NCI-H1694 (cell line): Measurements from ENCODE around the gene KIF2A.

Source experiments
- DNase-seq: peaks from one replicate; lab custom pipeline; 2025; lab: John Stamatoyannopoulos, UW

KIF2A gene

DNA sequence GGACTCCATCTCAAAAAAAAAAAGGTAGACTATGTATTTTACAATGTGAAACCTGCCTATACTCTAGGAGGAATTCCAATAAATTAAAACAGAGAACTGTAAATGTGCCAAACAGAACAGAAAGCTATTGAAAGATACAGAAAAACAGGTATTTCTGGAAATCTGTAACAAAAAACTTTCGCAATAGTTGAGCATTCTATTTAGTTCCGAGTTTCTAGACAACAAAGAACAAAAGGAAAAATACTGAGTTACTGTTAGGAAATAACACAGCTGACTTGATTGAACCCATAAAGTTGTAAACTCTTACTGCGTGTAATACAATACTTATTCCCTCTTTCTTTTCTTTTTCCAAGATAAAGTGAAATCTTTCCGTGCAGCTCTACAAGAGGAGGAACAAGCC is 79.1 kb downstream of the KIF2A start:
- DNase-seq, result no peak

DNA sequence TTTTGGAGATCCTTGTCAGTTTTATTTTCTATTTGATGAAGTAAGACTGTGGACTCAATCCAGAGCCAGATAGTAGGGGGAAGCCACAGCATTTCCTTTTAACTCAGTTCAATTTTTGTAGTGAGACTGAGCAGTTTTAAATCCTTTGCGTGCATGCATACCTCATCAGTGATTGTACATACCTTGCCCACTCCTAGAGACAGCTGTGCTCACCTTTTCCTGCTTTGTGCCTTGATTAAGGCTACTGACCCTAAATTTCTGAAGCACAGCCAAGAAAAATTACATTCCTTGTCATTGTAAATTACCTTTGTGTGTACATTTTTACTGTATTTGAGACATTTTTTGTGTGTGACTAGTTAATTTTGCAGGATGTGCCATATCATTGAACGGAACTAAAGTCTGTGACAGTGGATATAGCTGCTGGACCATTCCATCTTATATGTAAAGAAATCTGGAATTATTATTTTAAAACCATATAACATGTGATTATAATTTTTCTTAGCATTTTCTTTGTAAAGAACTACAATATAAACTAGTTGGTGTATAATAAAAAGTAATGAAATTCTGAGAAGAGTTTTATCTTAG is 79.9 kb downstream of the KIF2A start:
- no peak for DNase-seq

DNA sequence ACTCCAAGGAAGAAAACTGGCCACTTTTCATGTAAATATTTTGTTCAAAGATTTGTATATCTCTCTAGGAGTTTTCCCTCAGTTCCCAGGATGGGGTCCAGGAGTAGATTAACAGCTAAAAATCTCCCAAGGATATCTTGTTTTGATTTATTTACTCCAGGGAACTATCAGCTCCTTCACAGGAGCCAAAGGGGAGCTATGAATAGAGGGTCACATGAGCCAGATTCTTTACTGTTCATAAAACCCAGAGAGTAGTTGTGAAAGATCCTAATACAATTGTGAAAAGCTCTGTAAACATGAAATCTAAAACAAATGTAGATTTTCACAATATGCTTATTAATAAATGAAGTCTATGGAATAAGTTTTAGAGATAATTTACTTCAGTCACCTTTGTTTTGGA is 80.8 kb downstream of the KIF2A start:
- no peak for DNase-seq

DNA sequence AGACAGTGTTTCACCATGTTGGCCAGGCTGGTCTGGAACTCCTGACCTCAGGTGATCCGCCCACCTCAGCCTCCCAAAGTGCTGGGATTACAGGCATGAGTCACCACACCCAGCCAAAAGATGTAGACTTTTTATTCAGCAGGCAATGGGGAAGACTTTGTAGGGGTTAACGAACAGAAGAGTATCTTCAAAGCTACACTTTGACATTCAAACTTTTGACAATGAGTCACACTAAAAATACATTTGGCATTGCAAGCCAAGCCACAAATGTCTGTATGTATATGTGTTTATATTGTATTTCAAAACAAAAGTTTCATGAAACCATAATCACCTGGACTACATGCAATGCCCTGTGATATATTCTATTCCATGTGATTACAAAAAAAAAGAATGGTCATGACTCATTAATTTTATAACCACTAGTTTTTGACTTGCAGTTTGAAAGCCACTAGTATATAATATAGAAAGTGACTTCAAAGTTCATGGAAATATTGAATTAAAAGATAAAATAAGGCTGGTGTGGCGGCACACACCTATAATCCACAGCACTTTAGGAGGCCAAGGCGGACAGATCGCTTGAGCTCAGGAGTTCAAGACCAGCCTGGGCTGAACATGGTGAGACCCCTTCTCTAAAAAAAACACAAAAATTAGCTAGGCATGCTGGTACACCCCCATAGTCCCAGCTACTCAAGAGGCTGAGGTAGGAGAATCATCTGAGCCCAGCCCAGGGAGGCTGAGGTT is 89.4 kb downstream of the KIF2A start:
- DNase-seq, result no peak

DNA sequence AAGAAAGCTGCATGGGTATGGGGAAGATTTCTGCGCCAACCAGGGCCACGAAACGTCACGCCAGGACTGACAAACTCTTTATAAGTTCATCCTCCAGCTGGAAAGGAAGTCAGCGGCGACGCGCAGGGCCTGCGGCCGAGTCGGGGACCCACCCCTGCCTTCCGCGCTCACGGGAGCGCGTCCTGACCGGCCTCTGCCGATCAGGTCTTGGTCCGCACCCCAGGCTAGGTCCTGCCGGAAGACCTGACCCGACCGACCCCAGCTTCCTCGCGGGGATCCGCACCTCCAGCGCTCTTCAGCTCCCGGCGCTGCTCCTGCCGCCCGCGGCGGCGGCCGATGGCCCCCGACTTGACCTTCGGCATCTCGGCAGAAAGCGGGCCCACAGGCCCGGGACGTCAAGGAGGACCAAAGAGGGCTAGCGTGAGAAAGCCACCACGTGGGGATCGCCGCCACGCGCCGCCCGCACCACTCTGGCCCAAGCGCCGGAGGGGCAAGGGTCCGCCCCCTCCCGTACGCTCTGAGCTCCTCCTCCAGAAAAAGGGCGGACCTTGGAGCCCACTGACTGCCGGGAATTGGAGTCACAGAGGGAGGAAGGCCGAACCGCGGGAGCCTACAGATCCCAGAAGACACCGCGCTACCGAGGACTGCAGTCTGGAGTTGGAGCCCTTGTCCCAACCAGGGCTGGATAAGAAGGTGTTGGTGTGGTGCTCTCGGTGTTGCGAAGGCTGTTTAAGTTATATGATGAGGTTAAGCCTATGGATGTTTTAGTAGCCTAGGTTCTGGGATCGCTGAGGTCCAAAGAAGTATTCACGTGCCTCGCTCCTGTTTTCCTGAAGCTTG is 97.6 kb downstream of the KIF2A start, which contains the start of gene DIMT1:
TSS of gene DIMT1 (minus strand) at position 495 of the 840 bp plus-strand sequence. CDS start at position 362, 133 bp downstream.
- peak; percentile 88 for DNase-seq

DNA sequence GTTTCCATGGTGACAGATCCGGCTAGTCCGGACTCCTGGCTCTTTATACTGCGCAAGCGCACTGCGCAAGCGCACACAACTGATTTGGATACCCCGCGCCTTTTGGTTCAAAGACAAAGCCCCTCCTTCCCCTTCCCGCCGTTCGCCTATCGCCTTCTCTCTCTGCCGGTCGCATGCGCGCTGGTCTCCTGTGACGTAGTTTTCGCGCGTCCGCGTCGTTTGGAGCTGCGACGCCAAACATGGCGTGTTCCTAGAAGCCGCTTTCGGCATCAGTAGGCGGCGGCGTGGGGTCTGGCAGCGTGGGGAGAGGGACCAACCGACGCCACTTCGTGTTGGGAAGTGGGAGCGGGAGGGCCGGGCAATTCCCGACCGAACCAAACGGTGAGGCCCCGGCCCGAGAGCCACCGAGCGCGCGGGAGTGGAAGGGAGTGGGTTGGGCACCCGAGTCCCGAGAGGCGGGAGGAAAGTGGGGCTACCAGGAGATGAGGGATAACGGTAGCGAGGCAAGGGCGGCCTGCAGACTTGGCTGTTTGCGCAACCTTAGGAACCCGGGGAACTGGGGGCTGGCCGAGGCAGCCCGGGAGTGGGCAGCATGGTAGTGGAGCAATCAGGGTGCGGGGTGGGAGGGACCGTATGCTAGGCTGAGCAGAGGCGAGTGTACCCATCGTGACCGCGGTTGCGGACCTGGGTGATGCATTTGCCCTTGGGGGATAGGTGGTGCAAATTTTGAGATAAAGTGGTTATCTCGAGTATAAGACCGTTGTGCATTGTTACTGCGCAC is 106.7 kb downstream of the KIF2A start, which contains the start of gene IPO11:
TSS of gene IPO11 (plus strand) at position 215 of the 781 bp plus-strand sequence. CDS start 24,517 bp downstream, outside the sequence.
- DNase-seq, result peak; percentile 95

DNA sequence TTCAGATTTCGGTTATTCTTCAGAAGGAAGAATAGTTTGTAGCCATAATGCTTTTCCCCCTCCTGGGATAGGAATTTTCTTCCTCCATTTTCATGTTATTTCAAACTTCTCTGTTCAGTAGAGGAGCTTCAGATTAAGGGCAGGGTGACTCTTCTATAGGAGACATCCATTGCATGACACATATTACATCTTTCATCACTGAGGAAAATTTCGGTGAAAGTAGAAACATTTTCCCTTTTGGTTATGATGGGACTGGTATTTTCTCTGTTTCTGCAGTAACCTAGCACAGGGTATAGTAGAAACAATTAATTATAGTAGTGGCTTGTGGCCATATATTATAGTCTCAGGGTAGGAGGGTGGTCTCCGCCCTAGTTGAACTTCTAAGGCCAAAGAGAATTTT is 107.7 kb downstream of the KIF2A start:
- DNase-seq, result no peak

DNA sequence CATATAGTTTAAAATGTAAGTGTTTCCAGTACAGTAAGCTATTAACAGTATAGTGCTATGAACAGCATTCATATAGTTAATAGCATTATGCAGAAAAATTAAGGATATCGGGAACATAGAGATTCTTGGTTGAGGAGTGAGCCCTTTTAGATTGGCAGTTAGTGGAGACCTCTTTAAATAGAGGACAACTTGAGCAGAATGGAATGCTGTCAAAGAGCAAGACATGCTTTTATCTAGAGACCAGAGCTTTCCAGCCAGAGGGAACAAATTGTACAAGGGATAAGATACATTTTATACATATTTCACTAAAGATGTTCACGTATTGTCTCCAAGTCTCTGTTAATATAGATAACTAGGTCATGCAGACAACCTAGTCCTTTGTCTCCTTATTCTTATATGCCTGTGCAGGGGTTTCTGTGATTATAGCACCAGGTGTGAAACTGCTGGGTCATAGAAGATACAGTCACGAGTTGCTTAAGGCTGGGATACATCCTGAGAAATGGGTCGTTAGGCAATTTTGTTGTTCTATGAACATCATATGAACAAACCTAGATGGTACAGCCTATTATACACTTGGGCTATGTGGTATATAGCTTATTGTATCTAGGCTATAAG is 112.6 kb downstream of the KIF2A start:
- no peak for DNase-seq

DNA sequence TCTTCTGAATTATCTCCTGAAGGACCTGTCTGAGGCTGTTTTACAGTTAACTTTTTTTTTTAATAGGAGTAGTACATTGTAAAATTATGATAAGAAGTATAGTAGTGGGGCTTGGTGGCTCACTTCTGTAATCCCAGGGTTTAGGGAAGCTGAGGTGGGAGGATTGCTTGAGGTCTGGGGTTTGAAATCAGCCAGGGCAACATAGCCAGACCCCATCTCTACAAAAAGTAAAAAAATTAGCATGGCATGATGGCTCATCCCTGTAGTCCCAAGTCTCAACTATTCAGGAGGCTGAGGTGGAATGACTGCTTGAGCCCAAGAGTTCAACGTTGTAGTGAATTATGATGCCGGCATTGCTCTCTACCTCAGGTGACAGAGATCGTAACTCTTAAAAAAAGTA is 113.6 kb downstream of the KIF2A start:
- no peak for DNase-seq

DNA sequence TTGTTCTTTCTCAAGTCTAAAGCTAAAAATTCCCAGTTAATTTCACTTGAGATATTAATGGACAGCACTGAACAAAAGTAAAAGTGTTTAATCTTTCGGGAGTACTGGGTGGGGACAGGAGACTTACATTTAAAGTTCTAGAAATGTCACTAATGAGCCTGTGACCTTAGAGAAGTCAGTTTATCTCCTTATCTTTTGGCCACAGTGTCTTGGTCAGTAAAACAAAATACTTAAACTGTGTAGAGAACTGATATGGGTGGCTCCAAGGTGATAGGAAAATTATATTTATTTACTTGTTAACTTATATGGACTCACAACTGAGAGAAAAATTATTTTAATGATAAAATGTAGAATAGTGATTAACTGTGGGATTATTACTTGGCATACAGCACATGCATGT is 115.4 kb downstream of the KIF2A start:
- DNase-seq, result no peak

DNA sequence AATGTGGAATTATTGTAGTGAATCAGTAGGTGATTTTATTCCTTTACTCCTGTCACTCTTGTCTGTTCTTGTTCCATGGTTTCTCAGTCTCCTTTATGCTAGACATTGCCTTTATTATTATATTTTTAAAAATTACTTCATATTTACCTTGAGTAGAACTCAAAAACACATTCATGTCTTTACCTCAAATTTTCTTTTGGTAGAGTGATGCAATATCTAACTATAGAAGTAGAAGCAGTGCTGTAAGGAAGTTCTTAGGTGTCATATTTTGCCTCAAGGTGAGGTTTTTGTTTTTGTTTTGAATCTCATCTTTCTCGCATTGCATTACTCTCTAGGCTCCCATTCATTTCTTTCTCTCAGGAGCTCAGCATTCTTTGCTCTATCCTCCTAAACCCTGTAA is 118.8 kb downstream of the KIF2A start:
- no peak for DNase-seq

DNA sequence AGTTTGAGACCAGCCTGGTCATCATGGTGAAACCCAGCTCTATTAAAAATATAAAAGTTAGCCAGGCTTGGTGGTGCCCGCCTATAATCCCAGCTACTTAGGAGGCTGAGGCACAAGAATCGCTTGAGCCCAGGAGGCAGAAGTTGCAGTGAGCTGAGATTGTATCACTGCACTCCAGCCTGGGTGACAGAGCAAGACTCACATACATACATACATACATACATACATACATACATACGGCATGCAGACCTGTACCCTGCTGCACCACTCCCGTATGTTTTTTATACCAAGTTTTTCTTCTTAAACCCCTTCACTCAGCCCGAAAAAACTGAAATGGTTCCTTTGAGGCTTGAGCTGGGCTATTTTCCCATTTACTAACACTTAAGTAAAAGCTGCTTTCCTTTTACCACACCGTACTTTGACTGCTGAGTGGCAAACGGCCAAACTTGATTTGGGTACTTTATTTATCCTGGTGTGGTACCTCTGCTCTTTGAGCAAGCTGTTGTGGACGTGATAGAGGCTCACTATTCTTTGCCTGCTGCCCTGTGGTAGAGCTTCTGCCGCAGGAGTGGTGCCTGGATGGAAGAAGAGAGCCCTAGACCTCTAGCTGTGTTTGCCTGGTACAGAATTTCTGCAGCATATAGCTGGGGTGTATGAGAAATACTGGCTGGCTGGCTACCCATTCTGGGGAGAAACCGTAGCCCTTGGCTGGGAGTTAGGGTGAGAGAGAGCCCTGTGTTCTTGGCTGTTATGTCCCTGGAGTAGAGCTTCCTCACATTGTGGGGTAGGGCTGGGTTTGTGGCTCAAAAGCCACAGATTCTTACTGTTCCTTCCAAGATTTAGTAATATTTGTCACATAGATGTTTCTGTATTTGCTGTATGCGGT is 126.0 kb downstream of the KIF2A start:
- no peak for DNase-seq

DNA sequence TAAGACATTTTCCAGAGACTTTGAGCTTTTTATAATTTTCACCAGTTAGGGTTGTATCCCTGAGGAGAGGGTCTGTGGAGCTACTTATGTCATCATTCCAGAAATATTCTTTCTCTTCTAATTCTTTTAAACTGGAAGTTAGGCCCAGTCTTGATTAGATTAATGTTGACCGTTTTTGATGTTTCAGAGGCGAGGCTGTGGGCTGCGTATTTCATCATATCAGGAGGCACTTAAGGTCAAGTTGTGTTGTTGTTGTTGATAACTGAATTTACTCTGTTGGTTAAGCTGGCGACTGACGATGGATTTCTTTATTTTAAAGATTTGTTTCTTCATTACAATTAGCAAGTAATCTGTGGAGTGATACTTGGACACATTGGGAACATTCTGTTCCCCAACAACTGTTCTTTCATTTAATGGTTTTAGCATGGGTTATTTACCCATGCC is 126.6 kb downstream of the KIF2A start:
- DNase-seq, result no peak
